K562 (cell line): Measurements from ENCODE around the gene MAB21L2. TPM values are rescaled to one million over a fixed set of nuclear protein-coding genes. Genes with fewer than 3 reads are reported as not detected.

Experiments
- ARID1B ChIP-seq: fragments of 450-650 bp; IDR thresholded peaks from 2 replicates; pipeline ENCODE4 v1.6.1; 2016; ENCODE audit warnings: antibody characterized with exemption, mild to moderate bottlenecking, inconsistent platforms
- ATF3 ChIP-seq, 2 experiments: fragments of 450-650 bp in 1 of 2; sonication (generic) in 1 of 2; formaldehyde crosslinking in 1 of 2; IDR thresholded peaks in 1 of 2; conservative IDR thresholded peaks in 1 of 2; 2 replicates each; pipeline versions ENCODE4 v1.6.1 to v1.8.1; 2016 to 2023; ENCODE audit warnings: mild to moderate bottlenecking in 2 of 2, moderate library complexity in 2 of 2, inconsistent platforms in 1 of 2, missing genetic modification reagents in 1 of 2
- EP300 ChIP-seq: IDR thresholded peaks from 2 replicates; pipeline ENCODE4 v1.6.1; 2012; ENCODE audit warnings: low read length, improper control_type of control experiment
- FOS ChIP-seq: IDR thresholded peaks from 3 replicates; pipeline ENCODE4 v1.6.1; 2011; ENCODE audit not compliant: insufficient read length; ENCODE audit errors: extremely low read depth
- FOXP4 ChIP-seq: sonication (generic); formaldehyde crosslinking; IDR thresholded peaks from 2 replicates; pipeline ENCODE4 v1.8.0; 2022; ENCODE audit warnings: mild to moderate bottlenecking, missing genetic modification reagents, borderline replicate concordance
- KDM1A ChIP-seq, 2 experiments: fragments of 450-650 bp; IDR thresholded peaks; 2 replicates each; pipeline ENCODE4 v1.6.1; 2016; ENCODE audit warnings: mild to moderate bottlenecking in 2 of 2
- NR4A1 ChIP-seq, 2 experiments: fragments of 250-450 bp in 1 of 2; fragments of 450-650 bp in 1 of 2; sonication (Bioruptor Pico) in 1 of 2; IDR thresholded peaks; 2 replicates each; pipeline versions ENCODE4 v1.4.0 to v1.6.1; 2016 to 2020; ENCODE audit warnings: mild to moderate bottlenecking in 2 of 2, missing compliant biosample characterization in 1 of 2, missing genetic modification characterization in 1 of 2, moderate library complexity in 1 of 2
- RCOR1 ChIP-seq, 2 experiments: IDR thresholded peaks; 2 replicates each; pipeline ENCODE4 v1.6.1; 2012; ENCODE audit warnings: low read depth in 2 of 2, low read length in 2 of 2, borderline replicate concordance in 1 of 2, improper control_type of control experiment in 1 of 2
- SPI1 ChIP-seq: IDR thresholded peaks from 2 replicates; pipeline ENCODE4 v1.6.1; 2011; ENCODE audit warnings: low read depth, low read length, control low read depth, borderline replicate concordance
- TCF3 ChIP-seq: sonication (generic); formaldehyde crosslinking; IDR thresholded peaks from 2 replicates; pipeline ENCODE4 v1.4.0; 2020; ENCODE audit warnings: mild to moderate bottlenecking, missing genetic modification reagents
- ZNF184 ChIP-seq: sonication (generic); formaldehyde crosslinking; IDR thresholded peaks from 2 replicates; pipeline ENCODE4 v1.5.0; 2020; ENCODE audit warnings: missing genetic modification reagents
- ZNF280B ChIP-seq: fragments of 250-450 bp; sonication (Bioruptor Pico); IDR thresholded peaks from 2 replicates; pipeline ENCODE4 v1.5.1; 2021; ENCODE audit warnings: mild to moderate bottlenecking
- ZNF764 ChIP-seq: fragments of 250-450 bp; sonication (Bioruptor Pico); IDR thresholded peaks from 2 replicates; pipeline ENCODE4 v1.4.0; 2020; ENCODE audit warnings: low read depth, mild to moderate bottlenecking, moderate library complexity
- polyA plus RNA-seq, 8 experiments: library from polyadenylated mRNA; depleted of rRNA in 4 of 8; stranded (reverse) in 5 of 8; unstranded in 3 of 8; fragments of >200 nt; fragmentation: Nextera tagmentation in 2 of 8; fragmentation: Illumina TruSeq in 1 of 8; extraction: Ambion mirVana in 2 of 8; extraction: Trizol in 1 of 8; gene quantifications; 2 replicates each; pipeline versions ENCODE4 v1.2.1 to v1.2.3, GENCODE V29; 2011 to 2014; ENCODE audit warnings: inconsistent platforms in 1 of 8, missing spikeins in 1 of 8
- total RNA-seq, 7 experiments: library from RNA; depleted of rRNA in 6 of 7; stranded (reverse); fragments of >200 nt in 6 of 7; fragmentation: Illumina TruSeq in 2 of 7; extraction: Trizol in 2 of 7; gene quantifications; 2 replicates each; pipeline versions ENCODE4 v1.2.1 to v1.2.3, GENCODE V29; 2011 to 2021; ENCODE audit warnings: low replicate concordance in 1 of 7
- TF ChIP-seq, protein P1 (sequence below): fragments of 250-450 bp; sonication (Bioruptor Pico); IDR thresholded peaks from 2 replicates; pipeline ENCODE4 v1.5.0; 2021

MAB21L2 gene
- total and polyA plus RNA-seq, 9 of the 15 experiments (the other 6 are each of a cell fraction or from before 2014, with no cell fraction given) = not detected

DNA sequence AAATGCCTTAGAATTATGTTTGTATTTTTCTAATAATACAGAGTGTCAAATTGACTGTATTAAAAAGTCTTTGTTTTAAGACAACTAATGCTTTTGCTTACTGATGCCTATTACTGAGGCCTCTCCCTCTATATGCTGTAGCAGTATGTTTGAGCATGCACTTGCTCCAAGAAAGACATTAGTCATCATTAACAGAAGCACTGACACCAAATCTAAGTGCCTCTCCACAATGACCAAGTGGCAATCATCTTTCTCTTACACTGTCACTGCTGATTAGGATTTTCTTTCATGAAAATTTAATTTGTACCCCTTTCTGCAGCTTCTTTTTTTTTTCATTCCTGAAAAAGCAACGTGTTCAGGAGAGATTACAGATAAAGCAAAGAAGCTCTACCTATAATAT is 11.1 kb upstream of the MAB21L2 start (continued):
- TF ChIP-seq TCF3 (CRISPR knock-in tag) = peak; percentile 53; the same call in 1 of the 2 replicates
- TF ChIP-seq NR4A1 (CRISPR knock-in tag; IDR thresholded peaks at IDR 0.05) = no peak
- TF ChIP-seq NR4A1 (tag; IDR thresholded peaks at IDR 0.05) = no peak
- TF ChIP-seq, protein P1, sequence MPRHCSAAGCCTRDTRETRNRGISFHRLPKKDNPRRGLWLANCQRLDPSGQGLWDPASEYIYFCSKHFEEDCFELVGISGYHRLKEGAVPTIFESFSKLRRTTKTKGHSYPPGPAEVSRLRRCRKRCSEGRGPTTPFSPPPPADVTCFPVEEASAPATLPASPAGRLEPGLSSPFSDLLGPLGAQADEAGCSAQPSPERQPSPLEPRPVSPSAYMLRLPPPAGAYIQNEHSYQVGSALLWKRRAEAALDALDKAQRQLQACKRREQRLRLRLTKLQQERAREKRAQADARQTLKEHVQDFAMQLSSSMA = no peak
- TF ChIP-seq FOS = no peak
- no peak for TF ChIP-seq ZNF280B
- peak; percentile 36 to 46; a peak in 2 of 4 replicates for TF ChIP-seq KDM1A (IDR thresholded peaks at IDR 0.05)
- TF ChIP-seq SPI1 = no peak
- TF ChIP-seq ZNF184 (CRISPR knock-in tag) = no peak
- TF ChIP-seq ARID1B = peak; percentile 53
- TF ChIP-seq RCOR1 (IDR thresholded peaks at IDR 0.05; ENCODE audit: borderline replicate concordance in 1 of 2, low read depth in 2 of 2, low read length in 2 of 2) = peak in 1 of 2 experiments; percentile 39; a peak in 1 of 4 replicates
- peak; percentile 58 for TF ChIP-seq ATF3 (IDR thresholded peaks at IDR 0.05)
- TF ChIP-seq ATF3 (CRISPR knock-in tag; conservative IDR thresholded peaks at IDR 0.05) = no peak
- no peak for TF ChIP-seq FOXP4 (CRISPR knock-in tag)
- TF ChIP-seq ZNF764 (CRISPR knock-in tag) = no peak
- TF ChIP-seq EP300 = no peak; the same call in 1 of the 2 replicates
